HS-5 (cell line): ENCODE data around the gene CHAT.
"Not testable (repeated sequence)": the region's sequence is repeated elsewhere in the genome, so short reads cannot be mapped to it uniquely, and the experiment has no call there.

Experiments
- DNase-seq: peaks from one replicate; pipeline ENCODE4 v3.0.0-alpha.2; 2012; ENCODE audit warnings: low read depth

CHAT gene

GRCh38 chr10:49653273-49653929, 39.6 kb downstream of the CHAT start:
- no peak for DNase-seq

GRCh38 chr10:49654036-49654693, 40.3 kb downstream of the CHAT start:
- no peak for DNase-seq

- no peak for DNase-seq
Observed at GRCh38 chr10:49655099-49655498, 41.3 kb downstream of the CHAT start.

- no peak for DNase-seq
Observed at GRCh38 chr10:49656845-49657493, 43.1 kb downstream of the CHAT start.

GRCh38 chr10:49657606-49658005, 43.8 kb downstream of the CHAT start:
- DNase-seq: no peak

GRCh38 chr10:49661140-49661856, 47.5 kb downstream of the CHAT start:
- no peak for DNase-seq

- DNase-seq: no peak
Observed at GRCh38 chr10:49662169-49662830, 48.5 kb downstream of the CHAT start.

GRCh38 chr10:49663596-49663995, 49.8 kb downstream of the CHAT start:
- no peak for DNase-seq

- DNase-seq: no peak
Observed at GRCh38 chr10:49664006-49664841, 50.4 kb downstream of the CHAT start.

- DNase-seq: no peak
Observed at GRCh38 chr10:49664842-49665355, 51.1 kb downstream of the CHAT start.

- DNase-seq: no peak
Observed at GRCh38 chr10:49666054-49666615, 52.3 kb downstream of the CHAT start.

- no peak for DNase-seq
Observed at GRCh38 chr10:49666685-49667084, 52.8 kb downstream of the CHAT start.

GRCh38 chr10:49667991-49668390, 54.2 kb downstream of the CHAT start:
- no peak for DNase-seq

GRCh38 chr10:49668684-49669083, 54.8 kb downstream of the CHAT start:
- no peak for DNase-seq

- no peak for DNase-seq
Observed at GRCh38 chr10:49678827-49679479, 65.1 kb downstream of the CHAT start.

GRCh38 chr10:49679480-49679893, 65.7 kb downstream of the CHAT start, which contains the start of gene C10orf53:
Gene C10orf53 (plus strand): TSS chr10:49679651. CDS start chr10:49679698, 47 bp downstream.
- DNase-seq: no peak

GRCh38 chr10:49682449-49682848, 68.6 kb downstream of the CHAT start:
- DNase-seq: not testable (repeated sequence)

- no peak for DNase-seq
Observed at GRCh38 chr10:49682879-49683278, 69.0 kb downstream of the CHAT start.

- DNase-seq: no peak
Observed at GRCh38 chr10:49686651-49687050, 72.8 kb downstream of the CHAT start.

- DNase-seq: no peak
Observed at GRCh38 chr10:49688261-49688846, 74.5 kb downstream of the CHAT start.
